Astrocyte (in vitro differentiated cells and primary cell): ENCODE results near the gene ZNF3. TPM values are rescaled to one million over a fixed set of nuclear protein-coding genes. Genes with fewer than 3 reads are reported as not detected.

Experiments
- DNase-seq: peaks from one replicate; pipeline ENCODE4 v3.0.0-alpha.2; 2010; ENCODE audit warnings: low read depth
- FAIRE-seq: peaks from 2 replicates; lab custom pipeline; 2011; peaks lifted over from hg19 to GRCh38; lab: Jason Lieb, UNC
- H2AFZ ChIP-seq: 2 replicates; pipeline ENCODE4 v1.6.0; 2012; ENCODE audit warnings: low read depth, low read length, inconsistent platforms
- H3K27ac ChIP-seq: 2 replicates; pipeline ENCODE4 v1.5.1; 2011; ENCODE audit warnings: low read depth, low read length, inconsistent platforms
- H3K27me3 ChIP-seq: 2 replicates; pipeline ENCODE4 v1.6.0; 2011; ENCODE audit warnings: low read length, inconsistent platforms; ENCODE audit not compliant: insufficient read depth
- H3K36me3 ChIP-seq: 2 replicates; pipeline ENCODE4 v1.5.1; 2011; ENCODE audit warnings: low read length, inconsistent platforms; ENCODE audit not compliant: insufficient read depth
- H3K4me1 ChIP-seq: 2 replicates; pipeline ENCODE4 v1.5.1; 2011; ENCODE audit warnings: low read length, inconsistent platforms; ENCODE audit not compliant: insufficient read depth
- H3K4me2 ChIP-seq: 2 replicates; pipeline ENCODE4 v1.6.0; 2012; ENCODE audit warnings: low read length, inconsistent platforms
- H3K4me3 ChIP-seq: 2 replicates; pipeline ENCODE4 v1.5.1; 2011; ENCODE audit warnings: low read depth, mild to moderate bottlenecking, low read length, inconsistent platforms; ENCODE audit not compliant: insufficient read depth
- H3K79me2 ChIP-seq: 2 replicates; pipeline ENCODE4 v1.6.0; 2012; ENCODE audit warnings: mild to moderate bottlenecking, low read length, inconsistent platforms; ENCODE audit not compliant: insufficient read depth
- H3K9ac ChIP-seq: 2 replicates; pipeline ENCODE4 v1.6.0; 2012; ENCODE audit warnings: mild to moderate bottlenecking, low read length, inconsistent platforms
- H3K9me3 ChIP-seq: 2 replicates; pipeline ENCODE4 v1.5.1; 2012; ENCODE audit warnings: low read depth, mild to moderate bottlenecking, low read length, inconsistent platforms; ENCODE audit not compliant: insufficient read depth
- H4K20me1 ChIP-seq: 2 replicates; pipeline ENCODE4 v1.6.0; 2012; ENCODE audit warnings: low read length, inconsistent platforms; ENCODE audit not compliant: insufficient read depth
- H3K27ac Mint-ChIP-seq: one replicate; pipeline ENCODE4 v1.8.0; 2021; ENCODE audit warnings: mild to moderate bottlenecking, mixed read lengths; ENCODE audit not compliant: unreplicated experiment
- H3K27me3 Mint-ChIP-seq: one replicate; pipeline ENCODE4 v1.8.0; 2021; ENCODE audit warnings: low read depth, mixed read lengths; ENCODE audit not compliant: unreplicated experiment
- H3K36me3 Mint-ChIP-seq: one replicate; pipeline ENCODE4 v1.8.0; 2021; ENCODE audit warnings: low read depth, mixed read lengths; ENCODE audit not compliant: unreplicated experiment
- H3K4me1 Mint-ChIP-seq: one replicate; pipeline ENCODE4 v1.8.0; 2021; ENCODE audit warnings: low read depth, mixed read lengths; ENCODE audit not compliant: unreplicated experiment
- H3K4me3 Mint-ChIP-seq: one replicate; pipeline ENCODE4 v1.8.0; 2021; ENCODE audit warnings: mild to moderate bottlenecking, moderate library complexity, mixed read lengths; ENCODE audit not compliant: unreplicated experiment
- H3K9me3 Mint-ChIP-seq: one replicate; pipeline ENCODE4 v1.8.0; 2021; ENCODE audit warnings: mild to moderate bottlenecking, mixed read lengths; ENCODE audit not compliant: unreplicated experiment
- CTCF ChIP-seq: IDR thresholded peaks from 2 replicates; pipeline ENCODE4 v1.5.1; 2011; ENCODE audit warnings: low read depth, mild to moderate bottlenecking, inconsistent platforms, low read length, moderate library complexity; ENCODE audit not compliant: insufficient read depth
- EZH2 ChIP-seq: IDR thresholded peaks from 2 replicates; pipeline ENCODE4 v1.6.1; 2012; ENCODE audit warnings: mild to moderate bottlenecking, low read length, inconsistent platforms; ENCODE audit not compliant: insufficient read depth
- total RNA-seq: library from RNA; stranded (reverse); gene quantifications from 2 replicates; pipeline ENCODE4 v1.2.1, GENCODE V29; 2021

ZNF3 gene
- total RNA-seq, 1 donor from 2014 or later: 24.0 TPM

- Histone ChIP-seq H3K9me3 (no peaks in the 10 kb centered on the region), H3K36me3 (no peaks in the 10 kb centered on the region), H3K4me1 (peaks cover 2% of the 10 kb centered on the region), H3K9ac (no peak overlapping the region), H3K27me3 (no peaks in the 10 kb centered on the region), H3K4me3 (no peak overlapping the region), H3K4me2 (no peak overlapping the region), H3K27ac (no peak overlapping the region), H3K79me2 (peaks cover 26% of the 10 kb centered on the region), H4K20me1 (peaks cover 4% of the 10 kb centered on the region), H2AFZ (no peak overlapping the region)
- no peak for TF ChIP-seq EZH2
- TF ChIP-seq CTCF: no peak
- H3K27ac Mint-ChIP-seq: peak overlapping the region; percentile 41
- DNase-seq (no peak), FAIRE-seq (no peak)
- H3K4me3 Mint-ChIP-seq: no peak overlapping the region
- H3K9me3 Mint-ChIP-seq: no peaks in the 10 kb centered on the region
- H3K36me3 Mint-ChIP-seq: no peaks in the 10 kb centered on the region
- H3K27me3 Mint-ChIP-seq: no peaks in the 10 kb centered on the region
- no peaks in the 10 kb centered on the region for H3K4me1 Mint-ChIP-seq
Measured at GRCh38 chr7:100051611-100052010, 29.9 kb downstream of the ZNF3 start.

GRCh38 chr7:100049441-100050291 lies 31.9 kb downstream of the ZNF3 start, which contains the start of gene ZSCAN21:
TSS of gene ZSCAN21 (plus strand) at chr7:100049774. CDS start at chr7:100057007, 7,233 bp downstream.
- FAIRE-seq (no peak), DNase-seq (peak; percentile 77)
- Histone ChIP-seq H3K27me3 (no peaks in the 10 kb centered on the region), H3K4me3 (peak within 1 kb of the TSS; percentile 76), H3K4me2 (peak within 1 kb of the TSS; percentile 88), H3K4me1 (peaks cover 2% of the 10 kb centered on the region), H3K36me3 (no peaks in the 10 kb centered on the region), H3K27ac (peak within 1 kb of the TSS; percentile 94), H4K20me1 (peaks cover 4% of the 10 kb centered on the region), H2AFZ (peak within 1 kb of the TSS; percentile 93), H3K79me2 (peaks cover 26% of the 10 kb centered on the region), H3K9me3 (no peaks in the 10 kb centered on the region), H3K9ac (peak within 1 kb of the TSS; percentile 88)
- Mint-ChIP-seq H3K27ac (peak within 1 kb of the TSS; percentile 96), H3K4me3 (peak within 1 kb of the TSS; percentile 93), H3K4me1 (no peaks in the 10 kb centered on the region), H3K27me3 (no peaks in the 10 kb centered on the region), H3K36me3 (no peaks in the 10 kb centered on the region), H3K9me3 (no peaks in the 10 kb centered on the region)
- TF ChIP-seq CTCF: no peak
- TF ChIP-seq EZH2: no peak

- Histone ChIP-seq H3K4me1 (peaks cover 2% of the 10 kb centered on the region), H2AFZ (no peak overlapping the region), H3K4me2 (no peak overlapping the region), H3K36me3 (no peaks in the 10 kb centered on the region), H3K79me2 (peaks cover 19% of the 10 kb centered on the region), H3K9me3 (no peaks in the 10 kb centered on the region), H3K27me3 (no peaks in the 10 kb centered on the region), H4K20me1 (peaks cover 4% of the 10 kb centered on the region), H3K9ac (no peak overlapping the region), H3K27ac (no peak overlapping the region), H3K4me3 (no peak overlapping the region)
- Mint-ChIP-seq H3K9me3 (no peaks in the 10 kb centered on the region), H3K27ac (peak overlapping the region; percentile 69), H3K4me3 (peak overlapping the region; percentile 69), H3K27me3 (no peaks in the 10 kb centered on the region), H3K36me3 (no peaks in the 10 kb centered on the region), H3K4me1 (no peaks in the 10 kb centered on the region)
- FAIRE-seq: no peak
- TF ChIP-seq CTCF (no peak), EZH2 (no peak)
- DNase-seq: no peak
Measured at GRCh38 chr7:100048680-100049079, 32.8 kb downstream of the ZNF3 start.
